DND-41 (cell line): ENCODE results near the gene FAF1.

ENCODE experiments used
- CTCF ChIP-seq: IDR thresholded peaks from 2 replicates; pipeline ENCODE4 v1.5.1; 2012; ENCODE audit warnings: borderline replicate concordance, low read length, moderate library complexity, mild to moderate bottlenecking; ENCODE audit not compliant: poor library complexity, severe bottlenecking; ENCODE audit errors: extremely low read depth
- EZH2 ChIP-seq: IDR thresholded peaks from 3 replicates; pipeline ENCODE4 v1.6.1; 2012; ENCODE audit warnings: borderline replicate concordance, low read depth, mild to moderate bottlenecking, moderate library complexity, low read length, inconsistent platforms; ENCODE audit not compliant: severe bottlenecking

DNA sequence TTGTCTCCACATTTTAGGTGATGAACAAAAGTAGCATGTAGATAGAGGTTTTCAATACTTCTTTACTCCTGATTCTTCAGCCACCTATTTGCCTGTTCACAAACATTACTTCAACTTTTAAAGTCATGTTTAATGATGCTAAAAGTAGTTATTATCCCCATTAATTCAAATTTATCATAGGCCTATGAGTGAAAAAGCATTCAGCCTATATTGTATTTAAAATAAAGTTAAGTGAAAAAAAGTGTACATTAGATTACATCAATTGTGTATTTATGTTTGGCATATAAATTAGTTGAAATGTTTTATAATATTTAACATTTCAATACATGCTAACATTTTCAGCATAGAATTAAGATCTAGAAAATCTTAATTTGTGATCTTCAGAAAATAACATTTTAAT lies 20.4 kb upstream of the FAF1 start:
- TF ChIP-seq CTCF (no peak), EZH2 (no peak)
